Erythroblast (primary cell): Measurements from ENCODE around the gene LRIG1.

ENCODE experiments used
- DNase-seq, 2 experiments: peaks; one replicate each; lab custom pipeline; 2025; lab: John Stamatoyannopoulos, UW
- GATA1 ChIP-seq: IDR thresholded peaks from 2 replicates; pipeline ENCODE4 v1.6.1; 2011; ENCODE audit warnings: low read depth, mild to moderate bottlenecking, control low read depth, low read length, moderate library complexity
- POLR2A ChIP-seq: IDR thresholded peaks from 2 replicates; pipeline ENCODE4 v1.6.1; 2011; ENCODE audit warnings: mild to moderate bottlenecking, low read length

Gene LRIG1

GRCh38 chr3:66466606-66467270 lies 34.1 kb downstream of the LRIG1 start:
- TF ChIP-seq POLR2A (no peak), GATA1 (no peak)

GRCh38 chr3:66465587-66465986 lies 35.2 kb downstream of the LRIG1 start:
- no peak for DNase-seq
- TF ChIP-seq POLR2A (no peak), GATA1 (no peak)

More at GRCh38 chr3:66466606-66467270, 34.1 kb downstream of the LRIG1 start:
- no peak for DNase-seq

DNA sequence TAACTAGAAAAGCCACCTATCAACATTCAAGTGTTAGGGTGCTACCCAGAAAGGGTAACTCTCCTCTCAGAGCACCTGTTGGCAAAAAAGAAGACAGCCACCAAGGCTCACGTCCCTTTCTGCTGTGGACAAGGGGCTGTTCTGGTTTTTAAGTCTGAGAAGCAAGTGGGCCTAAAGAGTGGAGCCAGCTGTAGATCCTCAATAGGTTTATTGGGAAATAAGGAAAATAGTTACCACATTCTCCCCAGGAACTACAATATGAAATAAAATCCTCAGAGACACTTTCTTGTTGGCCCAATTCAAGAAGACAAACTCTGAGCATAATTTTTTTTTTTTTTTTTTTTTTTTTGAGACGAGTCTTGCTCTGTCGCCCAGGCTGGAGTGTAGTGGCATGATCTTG lies 35.8 kb downstream of the LRIG1 start:
- DNase-seq = no peak
- TF ChIP-seq GATA1 (no peak), POLR2A (no peak)

DNA sequence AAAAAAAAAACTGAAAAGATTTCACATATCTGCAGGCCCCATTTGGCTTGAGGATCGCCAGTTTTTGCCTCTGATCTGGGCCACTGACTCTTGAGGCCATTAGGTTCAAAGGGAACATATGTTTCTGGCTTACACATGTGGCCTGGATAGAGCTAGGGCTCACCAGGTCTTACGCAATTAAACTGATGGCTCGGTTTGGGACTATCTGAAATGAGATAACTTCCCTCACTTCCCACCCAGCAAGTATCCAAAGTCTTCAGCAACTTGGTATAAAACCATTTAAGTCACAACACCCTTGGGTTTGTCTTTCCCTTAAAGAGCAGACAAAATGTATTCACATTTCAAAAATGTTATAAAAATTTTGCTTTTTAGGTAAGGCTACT lies 36.3 kb downstream of the LRIG1 start:
- no peak for TF ChIP-seq GATA1
- TF ChIP-seq POLR2A = no peak
- DNase-seq = no peak

- no peak for DNase-seq
- TF ChIP-seq GATA1 = no peak
- TF ChIP-seq POLR2A = no peak
Measured at GRCh38 chr3:66463730-66464511, 36.9 kb downstream of the LRIG1 start.

DNA sequence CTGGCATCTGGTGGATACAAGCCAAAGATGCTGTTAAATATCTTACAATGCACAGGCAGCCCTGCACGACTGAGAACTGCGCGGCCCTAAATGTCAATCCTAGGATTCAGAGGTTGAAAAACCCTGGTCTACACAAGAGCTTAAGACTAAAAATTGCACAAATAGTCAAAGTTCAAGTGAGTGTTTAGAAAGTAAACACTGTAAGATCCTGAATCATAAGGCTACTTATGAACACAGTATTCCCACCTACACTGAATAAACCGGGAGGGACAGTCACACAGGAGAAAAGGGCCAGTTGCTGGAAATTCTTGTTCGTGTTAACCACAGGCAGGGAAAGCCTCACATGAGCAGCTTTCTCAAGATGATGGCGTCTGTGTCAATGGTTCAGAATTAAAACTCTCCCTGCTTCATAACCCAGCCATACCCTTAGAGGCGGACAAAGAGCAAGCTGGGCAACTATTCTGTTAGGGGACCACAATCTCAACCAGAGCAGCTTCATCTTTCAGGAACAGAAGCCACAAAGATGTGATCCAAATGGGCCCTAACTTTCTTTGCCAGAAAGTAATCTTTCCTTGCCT lies 37.7 kb downstream of the LRIG1 start:
- DNase-seq = no peak
- no peak for TF ChIP-seq GATA1
- no peak for TF ChIP-seq POLR2A

DNA sequence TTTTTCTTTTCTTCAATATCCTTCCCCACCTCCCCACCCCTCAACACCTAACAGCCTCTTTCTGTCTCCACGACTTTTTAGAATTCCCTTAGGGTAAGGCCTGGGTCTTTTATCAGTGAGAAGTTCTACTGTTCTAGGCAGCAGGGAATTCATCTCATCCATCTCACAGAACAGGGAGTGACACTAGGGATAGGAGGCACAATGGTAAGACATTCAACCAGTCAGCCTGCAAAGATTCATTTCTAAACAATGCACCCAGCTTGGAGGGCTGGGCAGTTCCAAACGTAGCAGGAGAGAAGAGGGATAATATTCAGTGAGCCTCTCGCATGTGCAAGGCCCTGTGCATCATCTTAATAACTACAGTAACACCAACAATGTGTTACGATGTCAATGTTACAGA lies 43.6 kb downstream of the LRIG1 start:
- no peak for DNase-seq
- TF ChIP-seq GATA1 = no peak
- TF ChIP-seq POLR2A = no peak

DNA sequence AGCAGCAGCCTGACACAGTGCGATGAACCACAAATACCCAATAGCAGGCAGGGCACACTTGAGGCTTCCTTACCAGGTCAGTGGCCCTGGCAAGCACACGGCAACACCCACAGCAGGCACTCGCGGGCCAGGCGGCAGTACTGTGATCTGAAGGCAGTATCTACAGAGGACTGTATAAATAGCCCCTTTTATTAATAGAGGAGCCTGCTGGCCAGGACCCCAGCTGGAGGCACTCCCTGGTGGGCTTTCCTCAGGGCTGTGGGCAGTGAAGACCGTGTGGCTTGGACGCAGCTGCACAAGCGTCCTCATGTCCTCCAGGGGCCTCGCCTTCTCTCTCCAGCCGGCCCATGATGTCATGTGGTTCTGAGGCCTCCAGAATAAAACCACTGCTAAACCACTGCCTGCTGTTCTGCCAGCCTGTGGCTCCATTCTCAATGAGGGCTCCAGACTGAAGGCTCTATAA lies 44.1 kb downstream of the LRIG1 start:
- no peak for TF ChIP-seq POLR2A
- TF ChIP-seq GATA1 = no peak
- no peak for DNase-seq

DNA sequence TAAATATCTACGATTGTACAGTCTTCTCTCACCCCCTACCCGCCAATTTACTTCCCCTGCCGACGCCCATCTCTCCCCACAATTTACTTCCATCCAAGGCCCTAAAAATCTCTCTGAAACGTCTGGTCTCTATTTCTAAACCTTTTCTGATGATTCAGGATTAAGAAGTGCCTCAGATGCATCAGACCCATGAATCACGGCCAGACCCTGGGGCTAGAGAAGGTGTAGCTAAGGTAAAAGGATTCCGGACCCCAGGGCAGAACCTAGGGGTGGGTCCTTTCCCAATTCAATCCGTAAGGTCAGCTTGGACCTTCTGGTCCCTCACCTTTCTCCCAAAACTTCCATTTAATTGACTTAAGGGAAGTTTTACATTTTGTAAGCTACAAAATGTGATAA lies 46.4 kb downstream of the LRIG1 start:
- TF ChIP-seq POLR2A = no peak
- no peak for TF ChIP-seq GATA1
- no peak for DNase-seq

DNA sequence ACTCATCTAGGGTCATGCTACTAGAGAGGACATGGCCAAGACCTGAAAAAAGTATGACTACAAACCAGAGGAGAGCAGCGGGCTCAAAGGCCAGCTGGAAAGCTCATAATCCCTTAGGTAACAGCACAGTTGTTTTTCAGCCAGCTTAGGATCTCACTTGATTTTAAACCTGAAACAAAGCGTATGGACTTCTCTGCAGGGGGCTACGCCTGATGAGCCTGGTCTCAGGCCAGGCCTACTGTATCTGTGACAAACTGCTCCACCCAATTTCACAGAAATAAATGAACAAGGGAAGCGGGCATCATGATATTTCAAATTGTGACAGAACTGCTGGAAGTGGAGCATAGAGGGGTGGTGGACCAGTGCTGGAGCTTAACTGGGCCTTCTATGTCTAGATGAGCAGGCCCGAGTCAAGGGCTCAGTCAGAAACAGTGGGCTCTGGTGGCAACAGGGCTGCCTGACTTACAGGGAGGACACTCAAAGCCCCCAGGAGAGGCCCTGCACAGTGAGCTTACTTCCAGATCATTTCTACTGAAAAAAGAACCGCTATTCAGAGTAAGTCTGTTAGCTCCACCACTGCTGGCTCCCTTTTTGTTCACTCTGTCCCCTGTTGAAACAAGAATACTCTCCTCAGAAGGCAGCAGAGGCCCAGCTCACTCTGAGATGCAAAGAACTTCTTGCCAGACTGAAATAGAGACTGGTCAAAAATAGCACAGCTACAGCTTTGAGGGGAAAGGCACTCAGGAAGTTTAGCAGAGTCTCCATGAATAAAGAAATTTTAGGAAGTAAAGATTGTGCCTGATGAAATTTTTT lies 47.0 kb downstream of the LRIG1 start:
- no peak for TF ChIP-seq POLR2A
- TF ChIP-seq GATA1 = no peak
- no peak for DNase-seq

- no peak for DNase-seq
- no peak for TF ChIP-seq GATA1
- no peak for TF ChIP-seq POLR2A
Measured at GRCh38 chr3:66452303-66453011, 48.4 kb downstream of the LRIG1 start.

GRCh38 chr3:66451766-66452165 lies 49.1 kb downstream of the LRIG1 start:
- TF ChIP-seq POLR2A (no peak), GATA1 (no peak)

More at GRCh38 chr3:66451766-66452165, 49.1 kb downstream of the LRIG1 start:
- no peak for DNase-seq
